NK-92 (cell line): ENCODE measurements around the gene SAMHD1.
"Not testable (repeated sequence)": the region's sequence is repeated elsewhere in the genome, so short reads cannot be mapped to it uniquely, and the experiment has no call there.

Experiments
- DNase-seq: peaks from one replicate; lab custom pipeline; 2025; ENCODE audit not compliant: unreplicated experiment; lab: John Stamatoyannopoulos, UW

SAMHD1 gene

GRCh38 chr20:36956674-36957073 is 5.2 kb upstream of the SAMHD1 start:
- no peak for DNase-seq

DNA sequence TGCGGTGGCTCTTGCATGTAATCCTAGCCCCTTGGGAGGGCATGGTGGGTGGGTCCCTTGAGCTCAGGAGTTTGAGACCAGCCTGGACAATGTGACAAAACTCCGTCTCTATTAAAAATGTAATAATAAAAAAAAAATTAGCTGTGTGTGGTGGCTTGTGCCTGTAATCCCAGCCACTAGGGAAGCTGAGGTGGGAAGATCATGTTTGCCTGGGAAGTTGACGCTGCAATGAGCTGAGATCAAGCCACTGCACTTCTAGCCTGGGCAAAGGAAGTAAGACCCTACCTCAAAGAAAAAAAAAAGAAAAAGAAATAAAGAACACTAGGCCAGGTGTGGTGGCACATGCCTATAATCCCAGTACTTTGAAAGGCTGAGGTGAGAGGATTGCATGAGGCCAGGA is 4.5 kb upstream of the SAMHD1 start:
- DNase-seq = no peak

DNA sequence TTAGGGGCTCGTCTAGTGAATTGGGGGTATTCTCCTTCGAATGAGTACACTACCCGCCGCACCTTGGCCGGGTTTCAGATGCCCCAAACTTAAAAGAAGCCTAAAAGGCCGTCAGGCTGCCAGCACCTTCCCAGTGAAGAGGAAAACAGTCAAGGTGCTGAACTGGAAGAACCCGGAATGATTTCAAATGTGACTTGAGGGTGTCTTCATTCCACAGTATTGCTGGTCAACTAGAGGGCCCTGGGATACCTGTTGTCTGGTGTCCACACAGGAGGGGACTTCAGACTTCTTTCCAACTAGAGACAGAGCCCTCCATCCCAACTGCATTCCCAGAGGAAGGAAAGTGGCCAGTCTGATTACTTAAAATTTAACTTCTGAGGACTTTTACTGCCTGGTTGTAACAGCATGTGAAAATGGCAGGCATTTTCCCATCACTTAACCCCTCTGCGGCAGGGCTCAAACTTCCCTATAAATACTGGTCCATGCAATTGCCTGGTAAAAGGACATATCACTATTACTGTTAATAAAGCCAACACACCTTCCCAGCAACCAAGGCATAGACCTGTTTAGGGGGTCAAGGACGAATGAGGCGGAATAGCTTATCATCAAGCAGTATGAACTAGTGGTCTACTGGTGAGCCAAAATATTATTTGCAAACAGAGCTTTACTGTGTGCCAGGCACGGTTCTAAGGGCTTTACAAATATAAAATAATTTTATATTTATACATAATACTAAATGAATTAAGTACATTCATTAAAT is 651 bp upstream of the SAMHD1 start:
- no peak for DNase-seq

- no peak for DNase-seq
Measured at GRCh38 chr20:36950414-36951197, 902 bp downstream of the SAMHD1 start.

GRCh38 chr20:36941401-36941835 is 10.1 kb downstream of the SAMHD1 start:
- no peak for DNase-seq

- no peak for DNase-seq
Measured at GRCh38 chr20:36937402-36937770, 14.1 kb downstream of the SAMHD1 start.

GRCh38 chr20:36936761-36937401 is 14.6 kb downstream of the SAMHD1 start:
- not testable (repeated sequence) for DNase-seq

DNA sequence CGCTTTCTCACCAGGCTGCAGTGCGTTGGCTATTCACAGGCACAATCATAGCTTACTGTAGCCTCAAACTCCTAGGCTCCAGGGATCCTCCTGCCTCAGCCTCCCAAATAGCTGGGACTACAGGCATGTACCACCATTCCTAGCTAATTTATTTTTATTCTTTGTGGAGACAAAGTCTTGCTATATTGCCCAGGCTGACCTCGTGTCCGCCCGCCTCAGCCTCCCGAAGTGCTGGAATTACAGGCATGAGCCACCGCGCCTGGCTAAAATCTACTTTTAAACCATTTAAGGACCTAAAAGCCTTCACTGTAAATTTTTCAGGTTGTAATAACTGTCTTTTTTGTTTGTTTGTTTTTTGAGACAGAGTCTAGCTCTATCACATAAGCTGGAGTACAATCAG is 15.2 kb downstream of the SAMHD1 start:
- no peak for DNase-seq

- not testable (repeated sequence) for DNase-seq
Measured at GRCh38 chr20:36933571-36933970, 17.9 kb downstream of the SAMHD1 start.

DNA sequence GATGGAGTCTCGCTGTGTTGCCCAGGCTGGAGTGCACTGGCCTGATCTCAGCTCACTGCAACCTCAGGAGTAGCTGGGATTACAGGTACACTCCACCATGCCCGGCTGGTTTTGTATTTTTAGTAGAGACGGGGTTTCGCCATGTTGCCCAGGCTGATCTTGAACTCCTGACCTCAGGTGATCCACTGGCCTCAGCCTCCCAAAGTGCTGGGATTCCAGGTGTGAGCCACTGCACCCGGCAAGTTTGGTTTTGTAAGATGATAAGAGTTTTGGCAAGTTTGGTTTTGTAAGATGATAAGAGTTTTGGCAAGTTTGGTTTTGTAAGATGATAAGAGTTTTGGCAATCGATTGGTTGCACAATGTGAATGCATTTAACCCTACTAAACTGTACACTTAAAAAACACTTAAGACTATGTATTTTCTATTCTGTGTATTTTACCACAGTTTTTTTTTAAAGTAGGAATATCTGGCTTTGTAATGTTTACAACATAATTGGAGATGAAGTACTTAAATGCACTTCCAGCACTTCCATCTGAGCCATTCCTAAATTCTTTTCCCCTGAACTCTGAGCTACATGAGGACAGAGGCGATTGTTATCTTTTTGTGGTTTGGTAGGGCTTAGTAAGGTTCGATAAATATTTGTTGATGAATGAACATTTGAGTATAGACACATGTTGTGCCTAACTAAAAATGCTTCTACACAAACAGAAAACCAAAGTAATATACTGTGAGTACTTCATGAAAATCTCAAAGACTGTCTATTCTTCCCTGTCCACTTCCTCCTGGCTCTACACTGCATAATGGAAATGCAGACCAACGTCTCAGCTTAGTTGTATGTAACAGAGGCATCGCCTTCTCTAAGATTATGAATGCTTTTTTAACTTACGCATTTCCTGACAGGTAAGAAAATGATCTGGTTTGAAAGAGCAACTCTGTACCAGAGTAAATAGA is 18.8 kb downstream of the SAMHD1 start:
- no peak for DNase-seq

DNA sequence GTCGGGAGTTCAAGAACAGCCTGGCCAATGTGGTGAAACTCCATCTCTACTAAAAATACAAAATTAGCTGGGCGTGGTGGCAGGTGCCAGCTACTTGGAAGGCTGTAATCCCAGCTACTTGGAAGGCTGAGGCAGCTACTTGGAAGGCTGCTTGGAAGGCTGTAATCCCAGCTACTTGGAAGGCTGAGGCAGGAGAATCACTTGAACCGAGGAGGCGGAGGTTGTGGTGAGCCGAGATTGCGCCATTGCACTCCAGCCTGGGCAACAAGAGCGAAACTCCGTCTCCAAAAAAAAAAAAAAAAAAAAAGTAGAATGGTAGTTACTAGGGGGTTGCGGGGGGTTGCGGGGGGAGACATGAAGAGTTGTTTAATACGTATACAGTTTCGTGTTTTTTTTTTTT is 19.4 kb downstream of the SAMHD1 start:
- not testable (repeated sequence) for DNase-seq

- DNase-seq = no peak
Measured at GRCh38 chr20:36929691-36930090, 21.8 kb downstream of the SAMHD1 start.

- no peak for DNase-seq
Measured at GRCh38 chr20:36929290-36929689, 22.2 kb downstream of the SAMHD1 start.

- DNase-seq = no peak
Measured at GRCh38 chr20:36927704-36928103, 23.8 kb downstream of the SAMHD1 start.

GRCh38 chr20:36926653-36927200 is 24.8 kb downstream of the SAMHD1 start:
- DNase-seq = no peak

DNA sequence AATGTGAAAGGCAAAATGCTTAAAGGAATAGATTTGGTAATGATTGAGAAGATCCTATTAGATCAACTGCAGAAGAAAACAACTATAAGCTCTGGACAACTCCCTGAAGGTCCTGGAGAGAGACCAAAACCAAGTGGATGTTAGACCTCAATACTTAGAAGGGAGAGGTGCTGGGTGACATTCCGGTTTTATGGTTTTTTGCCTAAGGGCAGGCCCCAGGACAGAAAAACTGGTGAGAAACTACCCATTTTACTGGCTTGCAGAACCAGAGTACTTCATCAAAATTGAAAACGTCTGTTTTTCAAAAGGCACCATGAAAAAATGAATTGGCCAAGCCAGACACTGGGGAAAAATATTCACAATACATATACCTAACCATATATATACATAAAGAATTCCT is 26.3 kb downstream of the SAMHD1 start:
- no peak for DNase-seq

GRCh38 chr20:36924167-36925045 is 27.1 kb downstream of the SAMHD1 start:
- DNase-seq = no peak

DNA sequence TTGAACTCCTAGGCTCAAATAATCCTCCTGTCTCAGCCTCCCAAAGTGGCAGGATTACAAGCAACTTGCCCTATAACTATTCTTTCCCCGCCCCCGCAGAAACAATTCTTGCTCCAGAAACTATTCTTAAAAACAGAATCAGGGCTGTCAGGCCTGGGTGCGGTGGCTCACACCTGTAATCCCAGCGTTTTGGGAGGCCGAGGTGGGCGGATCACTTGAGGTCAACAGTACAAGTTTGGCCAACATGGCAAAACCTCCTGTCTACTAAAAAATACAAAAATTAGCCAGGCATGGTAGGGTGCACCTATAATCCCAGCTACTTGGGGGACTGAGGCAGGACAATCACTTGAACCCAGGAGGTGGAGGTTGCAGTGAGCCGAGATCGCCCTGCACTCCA is 31.2 kb downstream of the SAMHD1 start:
- no peak for DNase-seq

DNA sequence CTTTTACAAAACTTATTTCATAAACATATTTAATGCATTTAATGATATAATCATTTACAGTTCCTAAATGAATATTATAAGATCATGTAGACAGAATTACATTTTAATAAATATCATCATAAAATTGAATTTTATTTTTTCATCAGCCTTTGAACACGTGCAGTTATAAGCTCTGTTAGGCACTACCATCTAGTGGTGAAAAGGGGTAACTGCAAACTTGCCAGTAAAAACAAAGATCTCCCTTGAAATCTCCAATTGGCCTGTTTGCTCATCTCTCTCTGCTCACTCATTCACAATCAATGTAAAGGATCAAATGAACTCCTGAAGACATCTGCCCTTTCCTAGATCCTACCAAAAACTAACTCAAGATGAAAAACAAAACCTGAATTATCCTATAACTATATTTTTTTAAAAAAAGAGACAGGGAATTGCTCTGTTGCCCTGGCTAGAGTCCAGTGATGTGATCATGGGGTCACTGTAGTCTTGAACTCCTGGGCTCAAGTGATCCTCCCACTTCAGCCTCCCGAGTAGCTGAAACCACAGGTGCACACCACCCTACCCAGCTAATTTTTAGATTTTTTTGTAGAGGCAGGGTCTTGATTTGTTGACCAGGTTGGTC is 31.7 kb downstream of the SAMHD1 start:
- DNase-seq = no peak
